GM13977 (cell line): Measurements from ENCODE around the gene NRCAM.

ENCODE experiments used
- DNase-seq: peaks from one replicate; pipeline ENCODE4 v3.0.0; 2012; ENCODE audit warnings: low spot score
- in situ Hi-C: fragments of 300-500 bp; cut with MboI; formaldehyde crosslinking; loops from one replicate; pipeline ENCODE4 v1.12.0; 2022; ENCODE audit warnings: low sequenced_read_pairs, low pct_unique_long_range_greater_than_20kb, mixed read lengths, inconsistent platforms; ENCODE audit not compliant: unreplicated experiment
- TF ChIP-seq, protein P1 (sequence below): IDR thresholded peaks from 2 replicates; pipeline ENCODE4 v1.5.1; 2012; ENCODE audit warnings: mild to moderate bottlenecking, control low read depth; ENCODE audit not compliant: insufficient read depth; ENCODE audit errors: extremely low read depth, missing control alignments

NRCAM gene

GRCh38 chr7:108227366-108227765 lies 228.9 kb downstream of the NRCAM start:
- TF ChIP-seq, protein P1, sequence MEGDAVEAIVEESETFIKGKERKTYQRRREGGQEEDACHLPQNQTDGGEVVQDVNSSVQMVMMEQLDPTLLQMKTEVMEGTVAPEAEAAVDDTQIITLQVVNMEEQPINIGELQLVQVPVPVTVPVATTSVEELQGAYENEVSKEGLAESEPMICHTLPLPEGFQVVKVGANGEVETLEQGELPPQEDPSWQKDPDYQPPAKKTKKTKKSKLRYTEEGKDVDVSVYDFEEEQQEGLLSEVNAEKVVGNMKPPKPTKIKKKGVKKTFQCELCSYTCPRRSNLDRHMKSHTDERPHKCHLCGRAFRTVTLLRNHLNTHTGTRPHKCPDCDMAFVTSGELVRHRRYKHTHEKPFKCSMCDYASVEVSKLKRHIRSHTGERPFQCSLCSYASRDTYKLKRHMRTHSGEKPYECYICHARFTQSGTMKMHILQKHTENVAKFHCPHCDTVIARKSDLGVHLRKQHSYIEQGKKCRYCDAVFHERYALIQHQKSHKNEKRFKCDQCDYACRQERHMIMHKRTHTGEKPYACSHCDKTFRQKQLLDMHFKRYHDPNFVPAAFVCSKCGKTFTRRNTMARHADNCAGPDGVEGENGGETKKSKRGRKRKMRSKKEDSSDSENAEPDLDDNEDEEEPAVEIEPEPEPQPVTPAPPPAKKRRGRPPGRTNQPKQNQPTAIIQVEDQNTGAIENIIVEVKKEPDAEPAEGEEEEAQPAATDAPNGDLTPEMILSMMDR = no peak
- no peak for DNase-seq
- in situ Hi-C loops = no loop called here

GRCh38 chr7:108226816-108227299 lies 229.4 kb downstream of the NRCAM start:
- in situ Hi-C loops = no loop called here
- DNase-seq = no peak
- TF ChIP-seq, protein P1 = no peak

- no peak for DNase-seq
- TF ChIP-seq, protein P1 = no peak
- in situ Hi-C loops = no loop called here
These were observed 230.6 kb downstream of the NRCAM start for GRCh38 chr7:108225531-108226181.

- TF ChIP-seq, protein P1 = no peak
- no peak for DNase-seq
- in situ Hi-C loops = no loop called here
These were observed 231.8 kb downstream of the NRCAM start for GRCh38 chr7:108224387-108224786.

DNA sequence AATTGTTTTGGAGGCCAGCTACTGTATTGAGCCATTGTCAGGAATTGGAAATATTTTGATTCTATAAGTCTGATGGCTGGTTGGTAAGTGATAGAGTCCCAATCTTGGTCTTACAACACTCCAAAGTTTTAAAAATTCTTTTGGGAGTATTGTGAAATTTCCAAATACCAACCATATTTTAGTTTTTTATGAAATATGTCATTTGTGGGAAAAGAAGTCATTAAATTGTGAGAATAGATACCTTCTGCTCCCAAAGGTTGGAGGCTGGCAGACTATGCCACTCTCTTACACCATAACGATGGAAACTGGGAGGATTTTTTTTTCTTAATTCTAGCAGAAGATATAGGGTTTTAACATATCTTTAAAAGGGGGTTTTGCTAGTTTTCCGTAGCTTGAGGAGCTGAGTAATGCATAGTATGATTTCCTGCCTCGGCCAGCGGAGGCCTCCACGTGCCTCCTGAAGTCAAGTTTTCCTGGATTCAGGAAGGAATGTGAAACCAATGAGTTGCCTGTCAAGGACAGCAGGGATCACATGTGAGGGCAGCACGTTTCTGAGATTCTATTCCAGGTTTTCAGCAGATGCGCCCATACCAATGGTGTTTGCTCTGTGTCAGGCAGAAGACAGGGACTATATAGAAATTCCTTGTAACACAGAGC lies 233.9 kb downstream of the NRCAM start:
- in situ Hi-C loops = no loop called here
- TF ChIP-seq, protein P1 = no peak
- no peak for DNase-seq

DNA sequence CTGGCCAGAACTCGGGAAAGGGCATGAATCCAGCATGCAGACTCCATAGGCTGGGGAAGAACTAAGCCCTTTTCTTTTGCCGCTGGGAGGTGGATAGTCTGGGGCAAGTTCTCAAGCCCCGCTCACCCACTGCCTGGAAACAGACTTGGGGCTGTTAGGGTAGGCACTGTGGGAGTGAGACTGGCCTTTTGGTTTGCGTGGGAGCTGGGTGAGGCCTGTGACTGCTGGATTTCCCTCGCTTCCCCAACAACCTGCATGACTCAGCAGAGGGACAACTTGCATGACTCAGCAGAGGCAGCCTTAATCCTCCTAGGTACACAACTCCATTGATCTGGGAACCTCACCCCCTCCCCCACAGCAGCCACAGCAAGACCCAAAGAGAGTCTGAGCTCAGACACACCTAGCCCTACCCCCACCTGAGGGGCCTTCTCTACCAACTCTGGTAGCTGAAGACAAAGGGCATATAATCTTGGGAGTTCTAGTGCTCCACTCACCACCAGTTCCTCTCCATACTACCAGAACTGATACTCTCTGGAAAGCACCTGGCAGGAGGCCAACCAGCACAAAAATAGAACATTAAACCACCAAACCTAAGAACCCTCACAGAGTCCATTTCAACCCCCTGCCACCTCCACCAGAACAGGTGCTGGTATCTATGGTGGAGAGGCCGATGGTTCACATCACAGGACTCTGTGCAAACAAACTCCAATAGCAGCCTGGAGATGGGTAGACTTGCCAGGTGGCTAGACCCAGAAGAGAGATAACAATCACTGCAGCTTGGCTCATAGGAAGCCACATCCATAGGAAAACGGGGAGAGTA lies 244.6 kb downstream of the NRCAM start:
- TF ChIP-seq, protein P1 = no peak
- in situ Hi-C loops = no loop called here
- no peak for DNase-seq
